GM19455 (cell line): ENCODE data around the gene NUDT1.

Source experiments
- ATAC-seq: cut with Tn5 transposase; IDR thresholded peaks from one replicate; pipeline ENCODE4 v1.9.1; 2021; ENCODE audit not compliant: unreplicated experiment

The NUDT1 gene

GRCh38 chr7:2222516-2222915 lies 19.5 kb upstream of the NUDT1 start:
- ATAC-seq, result no peak

GRCh38 chr7:2223321-2223720 lies 18.7 kb upstream of the NUDT1 start:
- ATAC-seq, result no peak

GRCh38 chr7:2224491-2224928 lies 17.5 kb upstream of the NUDT1 start:
- ATAC-seq, result no peak

- ATAC-seq, result no peak
Observed at GRCh38 chr7:2224934-2225333, 17.1 kb upstream of the NUDT1 start.

GRCh38 chr7:2225336-2225735 lies 16.7 kb upstream of the NUDT1 start:
- ATAC-seq, result no peak

- ATAC-seq, result no peak
Observed at GRCh38 chr7:2225830-2226229, 16.2 kb upstream of the NUDT1 start.

GRCh38 chr7:2227699-2228098 lies 14.3 kb upstream of the NUDT1 start:
- ATAC-seq, result no peak

GRCh38 chr7:2228921-2229320 lies 13.1 kb upstream of the NUDT1 start:
- no peak for ATAC-seq

GRCh38 chr7:2229467-2229866 lies 12.6 kb upstream of the NUDT1 start:
- ATAC-seq, result no peak

GRCh38 chr7:2230226-2230625 lies 11.8 kb upstream of the NUDT1 start:
- ATAC-seq, result no peak

- ATAC-seq, result no peak
Observed at GRCh38 chr7:2230882-2231281, 11.1 kb upstream of the NUDT1 start.

GRCh38 chr7:2231992-2232765 lies 9.8 kb upstream of the NUDT1 start:
- ATAC-seq, result peak; percentile 48

GRCh38 chr7:2232766-2233520 lies 9.1 kb upstream of the NUDT1 start, which contains the start of gene MAD1L1:
TSS of gene MAD1L1 (minus strand) at chr7:2232945. CDS start at chr7:2230133, 2,812 bp downstream.
- peak; percentile 67 for ATAC-seq

GRCh38 chr7:2233926-2234325 lies 8.1 kb upstream of the NUDT1 start:
- ATAC-seq, result no peak

GRCh38 chr7:2237109-2237602 lies 4.9 kb upstream of the NUDT1 start:
- no peak for ATAC-seq

- no peak for ATAC-seq
Observed at GRCh38 chr7:2239242-2239641, 2.8 kb upstream of the NUDT1 start.

- peak; percentile 11 for ATAC-seq
Observed at GRCh38 chr7:2242541-2243429, 759 bp downstream of the NUDT1 start.

GRCh38 chr7:2243458-2243857 lies 1.4 kb downstream of the NUDT1 start:
- ATAC-seq, result no peak

GRCh38 chr7:2244404-2244995 lies 2.5 kb downstream of the NUDT1 start:
- ATAC-seq, result no peak

GRCh38 chr7:2245883-2246675 lies 4.1 kb downstream of the NUDT1 start:
- ATAC-seq, result no peak
